ENCODE results near the gene TWIST2.

The TWIST2 gene

GRCh38 chr2:238938401-238939055, 90.6 kb downstream of the TWIST2 start:
- H2AK5ac ChIP-seq (ENCODE audit: low read depth, low read length), result no peak overlapping the region
- H3K36me3 ChIP-seq (replicated peaks in 1 of 2; ENCODE audit: control insufficient read depth in 2 of 2, insufficient read depth in 2 of 2, low read length in 2 of 2), result no peaks in the 10 kb centered on the region
- H3K18ac ChIP-seq (ENCODE audit: low read length), result peak overlapping the region; percentile 1
- no peak overlapping the region for H3K4ac ChIP-seq (ENCODE audit: low read length)
- no peak overlapping the region for H3K4me3 ChIP-seq (ENCODE audit: low read length in 2 of 2)
- no peak overlapping the region for H3K14ac ChIP-seq (ENCODE audit: low read length)
- no peaks in the 10 kb centered on the region for H3K4me1 ChIP-seq (ENCODE audit: control insufficient read depth in 2 of 2, insufficient read depth in 1 of 2, low read depth in 1 of 2, low read length in 2 of 2)
- H3K79me1 ChIP-seq (ENCODE audit: low read depth, low read length), result no peaks in the 10 kb centered on the region
- H3K9ac ChIP-seq (ENCODE audit: low read depth, low read length, poor library complexity), result no peak overlapping the region
- no peak overlapping the region for H4K8ac ChIP-seq (ENCODE audit: low read depth, low read length)
- no peak overlapping the region for H3K23ac ChIP-seq (ENCODE audit: low read depth, low read length, poor library complexity)
- H2BK5ac ChIP-seq (ENCODE audit: low read length), result no peak overlapping the region
- H3K4me2 ChIP-seq (ENCODE audit: insufficient read depth, low read length, poor library complexity, severe bottlenecking), result no peak overlapping the region
- peaks cover 0 to 3% (median 0%) of the 10 kb centered on the region in 3 experiments for H3K27me3 ChIP-seq (ENCODE audit: control insufficient read depth in 3 of 3, insufficient read depth in 3 of 3, low read depth in 1 of 3, low read length in 3 of 3)
- no peak overlapping the region for H2BK15ac ChIP-seq (ENCODE audit: low read length)
- H4K91ac ChIP-seq (ENCODE audit: low read depth, low read length, poor library complexity), result no peak overlapping the region
- H3K9me3 ChIP-seq (replicated peaks in 1 of 2; ENCODE audit: control insufficient read depth in 2 of 2, insufficient read depth in 1 of 2, low read depth in 1 of 2, low read length in 2 of 2), result peaks cover 0 to 3% of the 10 kb centered on the region in 2 donors
- H2BK12ac ChIP-seq (ENCODE audit: low read length), result no peak overlapping the region
- no peak overlapping the region for H2BK120ac ChIP-seq (ENCODE audit: low read depth, low read length)
- WGBS, 2 donors (ENCODE audit: extremely low coverage in 2 of 2, insufficient read length in 2 of 2, insufficient replicate concordance in 1 of 2), result no CpG with 5 or more reads among the region's 21 CpGs
- no peak for DNase-seq (ENCODE audit: low spot score)
- no peak overlapping the region for H2AFZ ChIP-seq (ENCODE audit: low read length)
- no peak overlapping the region for H3K27ac ChIP-seq (replicated peaks; ENCODE audit: low read length)

- no peak overlapping the region for H3K18ac ChIP-seq (ENCODE audit: low read length)
- peaks cover 0 to 5% (median 0%) of the 10 kb centered on the region in 3 experiments for H3K27me3 ChIP-seq (ENCODE audit: control insufficient read depth in 3 of 3, insufficient read depth in 3 of 3, low read depth in 1 of 3, low read length in 3 of 3)
- H3K36me3 ChIP-seq (replicated peaks in 1 of 2; ENCODE audit: control insufficient read depth in 2 of 2, insufficient read depth in 2 of 2, low read length in 2 of 2), result no peaks in the 10 kb centered on the region
- no peaks in the 10 kb centered on the region for H3K79me1 ChIP-seq (ENCODE audit: low read depth, low read length)
- H3K14ac ChIP-seq (ENCODE audit: low read length), result no peak overlapping the region
- no peak overlapping the region for H2BK12ac ChIP-seq (ENCODE audit: low read length)
- H4K8ac ChIP-seq (ENCODE audit: low read depth, low read length), result no peak overlapping the region
- no peak overlapping the region for H2BK120ac ChIP-seq (ENCODE audit: low read depth, low read length)
- no peak overlapping the region for H2BK15ac ChIP-seq (ENCODE audit: low read length)
- H3K4me3 ChIP-seq (ENCODE audit: low read length in 2 of 2), result no peak overlapping the region
- H2AFZ ChIP-seq (ENCODE audit: low read length), result no peak overlapping the region
- no peak overlapping the region for H4K91ac ChIP-seq (ENCODE audit: low read depth, low read length, poor library complexity)
- H2BK5ac ChIP-seq (ENCODE audit: low read length), result no peak overlapping the region
- no peak overlapping the region for H3K4me2 ChIP-seq (ENCODE audit: insufficient read depth, low read length, poor library complexity, severe bottlenecking)
- no peak overlapping the region for H3K27ac ChIP-seq (replicated peaks; ENCODE audit: low read length)
- H3K9me3 ChIP-seq (replicated peaks in 1 of 2; ENCODE audit: control insufficient read depth in 2 of 2, insufficient read depth in 1 of 2, low read depth in 1 of 2, low read length in 2 of 2), result peaks cover 0 to 3% of the 10 kb centered on the region in 2 donors
- no peak for DNase-seq (ENCODE audit: low spot score)
- H3K23ac ChIP-seq (ENCODE audit: low read depth, low read length, poor library complexity), result no peak overlapping the region
- no peak overlapping the region for H3K4ac ChIP-seq (ENCODE audit: low read length)
- H3K9ac ChIP-seq (ENCODE audit: low read depth, low read length, poor library complexity), result no peak overlapping the region
- H2AK5ac ChIP-seq (ENCODE audit: low read depth, low read length), result no peak overlapping the region
- no peaks in the 10 kb centered on the region for H3K4me1 ChIP-seq (ENCODE audit: control insufficient read depth in 2 of 2, insufficient read depth in 1 of 2, low read depth in 1 of 2, low read length in 2 of 2)
- WGBS, 2 donors (ENCODE audit: extremely low coverage in 2 of 2, insufficient read length in 2 of 2, insufficient replicate concordance in 1 of 2), result no CpG with 5 or more reads among the region's 6 CpGs
These were observed 91.2 kb downstream of the TWIST2 start for GRCh38 chr2:238939074-238939473.

GRCh38 chr2:238939521-238940403, 91.9 kb downstream of the TWIST2 start:
- Histone ChIP-seq H3K4me1 (ENCODE audit: control insufficient read depth in 2 of 2, insufficient read depth in 1 of 2, low read depth in 1 of 2, low read length in 2 of 2) (no peaks in the 10 kb centered on the region), H3K27me3 (ENCODE audit: control insufficient read depth in 3 of 3, insufficient read depth in 3 of 3, low read depth in 1 of 3, low read length in 3 of 3) (peaks cover 0 to 5% (median 0%) of the 10 kb centered on the region in 3 experiments), H3K18ac (ENCODE audit: low read length) (no peak overlapping the region), H3K36me3 (replicated peaks in 1 of 2; ENCODE audit: control insufficient read depth in 2 of 2, insufficient read depth in 2 of 2, low read length in 2 of 2) (no peaks in the 10 kb centered on the region), H3K27ac (replicated peaks; ENCODE audit: low read length) (no peak overlapping the region), H2BK5ac (ENCODE audit: low read length) (no peak overlapping the region), H3K9ac (ENCODE audit: low read depth, low read length, poor library complexity) (no peak overlapping the region), H3K4me2 (ENCODE audit: insufficient read depth, low read length, poor library complexity, severe bottlenecking) (no peak overlapping the region), H2AK5ac (ENCODE audit: low read depth, low read length) (no peak overlapping the region), H3K4ac (ENCODE audit: low read length) (no peak overlapping the region), H2BK15ac (ENCODE audit: low read length) (no peak overlapping the region), H3K4me3 (ENCODE audit: low read length in 2 of 2) (no peak overlapping the region), H4K91ac (ENCODE audit: low read depth, low read length, poor library complexity) (no peak overlapping the region), H3K79me1 (ENCODE audit: low read depth, low read length) (no peaks in the 10 kb centered on the region), H2BK12ac (ENCODE audit: low read length) (no peak overlapping the region), H3K23ac (ENCODE audit: low read depth, low read length, poor library complexity) (no peak overlapping the region), H3K14ac (ENCODE audit: low read length) (no peak overlapping the region), H2AFZ (ENCODE audit: low read length) (no peak overlapping the region), H2BK120ac (ENCODE audit: low read depth, low read length) (no peak overlapping the region), H4K8ac (ENCODE audit: low read depth, low read length) (no peak overlapping the region), H3K9me3 (replicated peaks in 1 of 2; ENCODE audit: control insufficient read depth in 2 of 2, insufficient read depth in 1 of 2, low read depth in 1 of 2, low read length in 2 of 2) (peaks cover 0 to 3% of the 10 kb centered on the region in 2 donors)
- DNase-seq (ENCODE audit: low spot score), result no peak
- no CpG with 5 or more reads among the region's 8 CpGs for WGBS, 2 donors (ENCODE audit: extremely low coverage in 2 of 2, insufficient read length in 2 of 2, insufficient replicate concordance in 1 of 2)

GRCh38 chr2:238940806-238941205, 92.9 kb downstream of the TWIST2 start:
- Histone ChIP-seq H3K14ac (ENCODE audit: low read length) (no peak overlapping the region), H2BK12ac (ENCODE audit: low read length) (no peak overlapping the region), H2AFZ (ENCODE audit: low read length) (no peak overlapping the region), H3K27ac (replicated peaks; ENCODE audit: low read length) (no peak overlapping the region), H2AK5ac (ENCODE audit: low read depth, low read length) (no peak overlapping the region), H3K4me3 (ENCODE audit: low read length in 2 of 2) (no peak overlapping the region), H3K23ac (ENCODE audit: low read depth, low read length, poor library complexity) (no peak overlapping the region), H3K9me3 (replicated peaks in 1 of 2; ENCODE audit: control insufficient read depth in 2 of 2, insufficient read depth in 1 of 2, low read depth in 1 of 2, low read length in 2 of 2) (peaks cover 0 to 3% of the 10 kb centered on the region in 2 donors), H3K4me2 (ENCODE audit: insufficient read depth, low read length, poor library complexity, severe bottlenecking) (no peak overlapping the region), H4K8ac (ENCODE audit: low read depth, low read length) (no peak overlapping the region), H3K79me1 (ENCODE audit: low read depth, low read length) (no peaks in the 10 kb centered on the region), H3K36me3 (replicated peaks in 1 of 2; ENCODE audit: control insufficient read depth in 2 of 2, insufficient read depth in 2 of 2, low read length in 2 of 2) (no peaks in the 10 kb centered on the region), H3K27me3 (ENCODE audit: control insufficient read depth in 3 of 3, insufficient read depth in 3 of 3, low read depth in 1 of 3, low read length in 3 of 3) (peaks cover 0 to 5% (median 0%) of the 10 kb centered on the region in 3 experiments), H3K4me1 (ENCODE audit: control insufficient read depth in 2 of 2, insufficient read depth in 1 of 2, low read depth in 1 of 2, low read length in 2 of 2) (no peaks in the 10 kb centered on the region), H3K9ac (ENCODE audit: low read depth, low read length, poor library complexity) (no peak overlapping the region), H3K18ac (ENCODE audit: low read length) (no peak overlapping the region), H4K91ac (ENCODE audit: low read depth, low read length, poor library complexity) (no peak overlapping the region), H2BK15ac (ENCODE audit: low read length) (no peak overlapping the region), H2BK5ac (ENCODE audit: low read length) (no peak overlapping the region), H2BK120ac (ENCODE audit: low read depth, low read length) (no peak overlapping the region), H3K4ac (ENCODE audit: low read length) (no peak overlapping the region)
- DNase-seq (ENCODE audit: low spot score), result no peak
- WGBS, 2 donors (ENCODE audit: extremely low coverage in 2 of 2, insufficient read length in 2 of 2, insufficient replicate concordance in 1 of 2), result no CpG with 5 or more reads among the region's 8 CpGs

Measured in neuronal stem cell (in vitro differentiated cells).